ENCODE measurements around the gene TMEM132C.

The TMEM132C gene

GRCh38 chr12:128425666-128426331 is 158.8 kb downstream of the TMEM132C start:
- no peak for FAIRE-seq
- no peak for DNase-seq (ENCODE audit: insufficient read length)
- TF ChIP-seq POLR2A (IDR thresholded peaks at IDR 0.05; ENCODE audit: low read depth, low read length) (no peak), POLR2AphosphoS5 (IDR thresholded peaks at IDR 0.05; ENCODE audit: low read depth, low read length) (no peak), TAF1 (IDR thresholded peaks at IDR 0.05; ENCODE audit: borderline replicate concordance, low read depth, low read length) (no peak)

- DNase-seq (ENCODE audit: insufficient read length) (no peak), FAIRE-seq (no peak)
- TF ChIP-seq POLR2A (IDR thresholded peaks at IDR 0.05; ENCODE audit: low read depth, low read length), result no peak
- TF ChIP-seq TAF1 (IDR thresholded peaks at IDR 0.05; ENCODE audit: borderline replicate concordance, low read depth, low read length), result no peak
- TF ChIP-seq POLR2AphosphoS5 (IDR thresholded peaks at IDR 0.05; ENCODE audit: low read depth, low read length), result no peak
Measured at GRCh38 chr12:128426511-128426910, 159.5 kb downstream of the TMEM132C start.

GRCh38 chr12:128439796-128440195 is 172.8 kb downstream of the TMEM132C start:
- TF ChIP-seq TAF1 (IDR thresholded peaks at IDR 0.05; ENCODE audit: borderline replicate concordance, low read depth, low read length) (no peak), POLR2A (IDR thresholded peaks at IDR 0.05; ENCODE audit: low read depth, low read length) (no peak), POLR2AphosphoS5 (IDR thresholded peaks at IDR 0.05; ENCODE audit: low read depth, low read length) (no peak)
- FAIRE-seq (no peak), DNase-seq (ENCODE audit: insufficient read length) (no peak)

- no peak for DNase-seq (ENCODE audit: insufficient read length)
Measured at GRCh38 chr12:128442096-128442495, 175.1 kb downstream of the TMEM132C start.

GRCh38 chr12:128444598-128444997 is 177.6 kb downstream of the TMEM132C start:
- DNase-seq (ENCODE audit: insufficient read length) (no peak), FAIRE-seq (no peak)
- TF ChIP-seq POLR2A (IDR thresholded peaks at IDR 0.05; ENCODE audit: low read depth, low read length), result no peak

More at GRCh38 chr12:128442096-128442495, 175.1 kb downstream of the TMEM132C start:
- TF ChIP-seq POLR2AphosphoS5 (IDR thresholded peaks at IDR 0.05; ENCODE audit: low read depth, low read length), result no peak
- no peak for TF ChIP-seq TAF1 (IDR thresholded peaks at IDR 0.05; ENCODE audit: borderline replicate concordance, low read depth, low read length)
- no peak for TF ChIP-seq POLR2A (IDR thresholded peaks at IDR 0.05; ENCODE audit: low read depth, low read length)
- no peak for FAIRE-seq

- DNase-seq (ENCODE audit: insufficient read length) (no peak), FAIRE-seq (no peak)
- TF ChIP-seq TAF1 (IDR thresholded peaks at IDR 0.05; ENCODE audit: borderline replicate concordance, low read depth, low read length) (no peak), POLR2A (IDR thresholded peaks at IDR 0.05; ENCODE audit: low read depth, low read length) (no peak), POLR2AphosphoS5 (IDR thresholded peaks at IDR 0.05; ENCODE audit: low read depth, low read length) (no peak)
Measured at GRCh38 chr12:128445415-128446127, 178.6 kb downstream of the TMEM132C start.

GRCh38 chr12:128449146-128449894 is 182.3 kb downstream of the TMEM132C start:
- TF ChIP-seq POLR2A (IDR thresholded peaks at IDR 0.05; ENCODE audit: low read depth, low read length) (no peak), POLR2AphosphoS5 (IDR thresholded peaks at IDR 0.05; ENCODE audit: low read depth, low read length) (no peak), TAF1 (IDR thresholded peaks at IDR 0.05; ENCODE audit: borderline replicate concordance, low read depth, low read length) (no peak)

GRCh38 chr12:128450810-128451209 is 183.8 kb downstream of the TMEM132C start:
- no peak for TF ChIP-seq POLR2A (IDR thresholded peaks at IDR 0.05; ENCODE audit: low read depth, low read length)
- TF ChIP-seq POLR2AphosphoS5 (IDR thresholded peaks at IDR 0.05; ENCODE audit: low read depth, low read length), result no peak
- no peak for TF ChIP-seq TAF1 (IDR thresholded peaks at IDR 0.05; ENCODE audit: borderline replicate concordance, low read depth, low read length)
- DNase-seq (ENCODE audit: insufficient read length) (no peak), FAIRE-seq (no peak)

More at GRCh38 chr12:128449146-128449894, 182.3 kb downstream of the TMEM132C start:
- no peak for FAIRE-seq
- no peak for DNase-seq (ENCODE audit: insufficient read length)

GRCh38 chr12:128455851-128456250 is 188.9 kb downstream of the TMEM132C start:
- no peak for DNase-seq (ENCODE audit: insufficient read length)
- TF ChIP-seq POLR2AphosphoS5 (IDR thresholded peaks at IDR 0.05; ENCODE audit: low read depth, low read length), result no peak
- no peak for FAIRE-seq

GRCh38 chr12:128456922-128457321 is 190.0 kb downstream of the TMEM132C start:
- TF ChIP-seq TAF1 (IDR thresholded peaks at IDR 0.05; ENCODE audit: borderline replicate concordance, low read depth, low read length) (no peak), POLR2A (IDR thresholded peaks at IDR 0.05; ENCODE audit: low read depth, low read length) (no peak), POLR2AphosphoS5 (IDR thresholded peaks at IDR 0.05; ENCODE audit: low read depth, low read length) (no peak)
- FAIRE-seq (no peak), DNase-seq (ENCODE audit: insufficient read length) (no peak)

- TF ChIP-seq POLR2AphosphoS5 (IDR thresholded peaks at IDR 0.05; ENCODE audit: low read depth, low read length) (no peak), POLR2A (IDR thresholded peaks at IDR 0.05; ENCODE audit: low read depth, low read length) (no peak)
- DNase-seq (ENCODE audit: insufficient read length), result no peak
- no peak for FAIRE-seq
Measured at GRCh38 chr12:128458301-128458974, 191.5 kb downstream of the TMEM132C start.
